IgD-negative memory B cell (primary cell): ENCODE results near the gene ESR1. TPM values are rescaled to one million over a fixed set of nuclear protein-coding genes. Genes with fewer than 3 reads are reported as not detected.
"Not testable (repeated sequence)": the region's sequence is repeated elsewhere in the genome, so short reads cannot be mapped to it uniquely, and the experiment has no call there.

ENCODE experiments used
- H3K27ac Mint-ChIP-seq, 3 donors: one replicate each; pipeline ENCODE4 v1.8.0; 2020 to 2022; ENCODE audit warnings: mild to moderate bottlenecking in 3 of 3, mixed read lengths in 3 of 3, moderate library complexity in 1 of 3
- H3K27me3 Mint-ChIP-seq: one replicate; pipeline ENCODE4 v1.8.0; 2021; ENCODE audit warnings: mixed read lengths
- H3K36me3 Mint-ChIP-seq: one replicate; pipeline ENCODE4 v1.8.0; 2020; ENCODE audit warnings: mild to moderate bottlenecking, mixed read lengths
- H3K4me1 Mint-ChIP-seq, 3 donors: one replicate each; pipeline ENCODE4 v1.8.0; 2020 to 2022; ENCODE audit warnings: mixed read lengths in 3 of 3, mild to moderate bottlenecking in 1 of 3
- H3K4me3 Mint-ChIP-seq, 4 donors: one replicate each; pipeline ENCODE4 v1.8.0; 2020 to 2022; ENCODE audit warnings: mild to moderate bottlenecking in 4 of 4, mixed read lengths in 4 of 4, moderate library complexity in 3 of 4
- H3K9me3 Mint-ChIP-seq, 3 donors: one replicate each; pipeline ENCODE4 v1.8.0; 2020 to 2021; ENCODE audit warnings: mixed read lengths in 3 of 3, mild to moderate bottlenecking in 1 of 3
- polyA plus RNA-seq: library from polyadenylated mRNA; unstranded; fragments of 300-500 nt; fragmentation: Illumina TruSeq; gene quantifications from one replicate; pipeline ENCODE4 v1.2.3, GENCODE V29; 2021

The ESR1 gene
- polyA plus RNA-seq, 1 donor from 2014 or later = 1.5 TPM

DNA sequence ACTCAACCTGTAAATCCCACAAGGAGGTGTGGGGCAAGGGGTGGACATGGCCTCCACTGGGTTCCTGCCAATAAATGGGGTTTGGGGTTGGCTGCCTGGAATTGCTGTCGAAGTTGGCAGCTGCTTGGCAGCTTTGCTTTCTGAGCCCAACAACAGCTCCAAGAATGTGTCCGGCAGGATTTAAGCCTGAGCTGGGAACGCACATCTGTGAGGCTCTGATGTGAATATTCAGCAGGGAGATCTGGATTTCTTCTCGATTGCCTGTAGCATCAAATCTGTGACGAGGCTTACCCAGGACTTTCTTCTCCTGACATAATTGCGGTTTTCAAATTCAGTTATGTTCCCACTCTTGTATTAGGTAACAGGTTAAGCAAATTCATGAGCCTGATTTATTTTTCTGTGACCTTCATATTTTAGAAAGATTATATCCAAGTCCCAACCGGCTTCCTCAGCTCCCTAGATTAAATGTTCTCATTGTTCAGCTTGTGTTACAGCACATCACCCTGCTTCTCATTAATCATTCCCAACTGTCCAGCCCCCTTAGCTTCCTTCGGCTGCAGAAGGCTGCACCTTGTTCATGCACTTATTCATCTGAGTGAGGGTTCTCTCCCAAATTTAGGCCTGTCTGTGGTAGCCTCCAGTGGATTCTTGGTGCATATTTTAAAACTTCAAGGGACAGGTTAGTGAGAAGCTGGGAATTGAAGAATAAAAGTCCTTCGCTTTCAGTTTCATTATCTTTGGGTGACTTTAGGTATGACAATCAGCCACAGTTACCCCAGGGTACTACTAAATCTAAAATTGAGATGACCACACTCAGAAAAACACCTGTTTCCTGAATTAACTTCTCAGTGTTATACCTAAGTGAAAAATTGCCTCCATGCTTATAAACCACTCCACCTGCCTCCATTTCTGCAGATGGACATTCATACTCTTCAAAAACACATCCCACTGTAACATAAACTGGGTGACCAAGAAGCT, 310.0 kb downstream of the ESR1 start:
- no peaks in the 10 kb centered on the region for H3K27me3 Mint-ChIP-seq
- no peak overlapping the region for H3K4me3 Mint-ChIP-seq
- peaks cover 7 to 9% (median 9%) of the 10 kb centered on the region in 3 donors for H3K4me1 Mint-ChIP-seq
- peaks cover 22% of the 10 kb centered on the region for H3K36me3 Mint-ChIP-seq
- H3K9me3 Mint-ChIP-seq = peaks cover 0 to 5% (median 2%) of the 10 kb centered on the region in 3 donors
- H3K27ac Mint-ChIP-seq = no peak overlapping the region

DNA sequence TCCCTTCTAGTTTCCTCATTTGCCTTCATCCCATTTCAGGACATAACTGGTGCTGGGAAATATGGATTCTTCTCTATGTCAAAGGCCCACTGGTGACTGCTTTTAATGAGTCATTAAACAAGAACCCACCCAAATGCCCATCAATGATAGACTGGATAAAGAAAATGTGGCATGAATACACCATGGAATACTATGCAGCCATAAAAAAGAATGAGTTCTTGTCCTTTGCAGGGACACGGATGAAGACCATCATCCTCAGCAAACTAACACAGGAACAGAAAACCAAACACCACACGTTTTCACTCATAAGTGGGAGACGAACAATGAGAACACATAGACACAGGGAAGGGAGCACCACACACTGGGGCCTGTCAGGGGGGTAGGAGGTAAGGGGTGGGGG, 310.7 kb downstream of the ESR1 start:
- peaks cover 0 to 5% (median 2%) of the 10 kb centered on the region in 3 donors for H3K9me3 Mint-ChIP-seq

DNA sequence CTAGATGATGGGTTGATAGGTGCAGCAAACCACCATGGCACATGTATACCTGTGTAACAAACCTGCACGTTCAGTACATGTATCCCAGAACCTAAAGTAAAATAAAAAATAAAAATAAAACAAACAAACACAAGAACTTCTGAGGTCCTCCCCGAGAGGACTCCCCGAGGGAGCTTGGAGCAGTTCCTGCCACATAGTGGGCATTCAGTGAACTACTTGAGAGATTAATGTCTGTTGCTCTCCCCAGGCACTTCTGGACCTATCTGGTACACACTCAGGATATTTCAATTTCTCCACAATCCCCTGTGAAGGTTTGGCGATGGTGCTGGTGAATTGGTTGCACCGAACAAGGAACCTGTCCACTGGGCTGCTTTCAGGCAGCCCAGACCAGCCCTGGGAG, 311.2 kb downstream of the ESR1 start:
- peak overlapping the region in 1 of 3 donors; percentile 31 for H3K27ac Mint-ChIP-seq

More for the DNA sequence above, 310.7 kb downstream of the ESR1 start:
- no peaks in the 10 kb centered on the region for H3K27me3 Mint-ChIP-seq
- no peak overlapping the region for H3K27ac Mint-ChIP-seq
- peaks cover 20% of the 10 kb centered on the region for H3K36me3 Mint-ChIP-seq
- H3K4me1 Mint-ChIP-seq = peaks cover 7 to 9% (median 9%) of the 10 kb centered on the region in 3 donors
- H3K4me3 Mint-ChIP-seq = no peak overlapping the region

DNA sequence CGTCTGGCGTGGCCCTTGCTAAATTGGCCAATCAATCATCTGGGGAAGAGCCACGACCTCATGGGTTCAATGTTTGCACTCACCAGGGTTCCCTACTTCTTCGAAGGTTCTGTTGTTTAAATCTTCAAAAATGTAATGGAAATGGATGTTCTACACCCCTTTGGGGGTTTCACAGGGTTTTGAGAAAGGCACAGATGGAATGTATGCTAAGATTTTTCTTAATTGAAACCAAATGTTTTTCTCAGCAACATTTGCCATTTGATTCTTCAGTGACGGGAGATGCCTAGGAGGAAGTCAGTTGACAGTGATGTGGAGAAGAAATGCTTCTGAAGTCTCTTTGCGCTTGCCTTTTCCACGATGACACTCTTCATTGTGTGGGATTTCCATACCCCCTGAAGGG, 312.3 kb downstream of the ESR1 start:
- Mint-ChIP-seq H3K4me3 (no peak overlapping the region), H3K36me3 (peaks cover 19% of the 10 kb centered on the region), H3K4me1 (peaks cover 7 to 10% (median 9%) of the 10 kb centered on the region in 3 donors), H3K27ac (no peak overlapping the region), H3K27me3 (no peaks in the 10 kb centered on the region), H3K9me3 (peaks cover 0 to 5% (median 2%) of the 10 kb centered on the region in 3 donors)

More for the DNA sequence above, 311.2 kb downstream of the ESR1 start:
- H3K36me3 Mint-ChIP-seq = peaks cover 19% of the 10 kb centered on the region
- peak overlapping the region in 1 of 4 donors; percentile 55 for H3K4me3 Mint-ChIP-seq
- H3K4me1 Mint-ChIP-seq = peaks cover 7 to 9% (median 9%) of the 10 kb centered on the region in 3 donors
- H3K9me3 Mint-ChIP-seq = peaks cover 0 to 5% (median 2%) of the 10 kb centered on the region in 3 donors
- H3K27me3 Mint-ChIP-seq = no peaks in the 10 kb centered on the region

DNA sequence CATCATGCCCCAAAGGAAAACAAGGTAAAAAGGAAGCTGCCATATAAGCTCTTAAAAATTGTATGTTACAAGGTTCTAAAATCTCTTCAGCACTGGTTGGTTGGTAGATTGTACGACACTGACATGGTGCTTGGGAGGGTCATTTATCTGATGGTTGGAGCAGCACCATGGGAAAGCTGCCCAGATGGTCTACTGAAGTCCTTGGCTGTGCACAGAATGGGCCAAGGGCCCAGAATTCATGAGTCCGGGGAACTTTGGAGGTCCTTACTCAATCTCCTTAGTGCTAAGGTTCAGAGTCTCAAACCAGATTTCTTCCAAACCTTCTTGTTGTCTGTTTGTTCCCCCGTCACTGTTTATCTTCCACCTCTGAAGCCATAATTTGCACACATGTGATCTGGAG, 314.4 kb downstream of the ESR1 start:
- Mint-ChIP-seq H3K4me3 (no peak overlapping the region), H3K4me1 (peaks cover 7 to 10% (median 9%) of the 10 kb centered on the region in 3 donors), H3K36me3 (peaks cover 19% of the 10 kb centered on the region), H3K27ac (no peak overlapping the region), H3K9me3 (peaks cover 0 to 5% (median 2%) of the 10 kb centered on the region in 3 donors), H3K27me3 (no peaks in the 10 kb centered on the region)

DNA sequence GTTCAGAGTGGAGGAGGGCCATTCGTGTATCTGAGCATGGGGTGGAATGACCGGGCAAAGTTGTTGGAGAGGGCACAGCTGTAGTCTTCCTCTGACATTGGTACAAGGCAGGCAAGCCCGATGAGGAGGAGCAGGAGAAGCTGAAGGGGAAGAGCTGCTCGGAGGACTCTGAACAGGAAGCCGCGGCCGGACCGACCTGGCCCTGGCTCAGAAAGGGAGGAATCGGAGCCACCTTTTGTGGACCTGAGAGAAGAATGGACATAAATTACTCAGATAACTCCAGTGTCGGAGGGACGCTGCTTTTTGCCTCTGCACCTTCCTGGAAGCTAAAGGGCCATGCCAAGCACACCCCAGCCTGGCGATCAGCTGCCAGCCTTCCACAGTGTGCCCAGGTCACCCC, 315.0 kb downstream of the ESR1 start:
- Mint-ChIP-seq H3K27ac (no peak overlapping the region), H3K36me3 (peaks cover 19% of the 10 kb centered on the region), H3K9me3 (peaks cover 0 to 5% (median 2%) of the 10 kb centered on the region in 3 donors), H3K27me3 (no peaks in the 10 kb centered on the region), H3K4me3 (no peak overlapping the region), H3K4me1 (peaks cover 6 to 9% (median 8%) of the 10 kb centered on the region in 3 donors)

DNA sequence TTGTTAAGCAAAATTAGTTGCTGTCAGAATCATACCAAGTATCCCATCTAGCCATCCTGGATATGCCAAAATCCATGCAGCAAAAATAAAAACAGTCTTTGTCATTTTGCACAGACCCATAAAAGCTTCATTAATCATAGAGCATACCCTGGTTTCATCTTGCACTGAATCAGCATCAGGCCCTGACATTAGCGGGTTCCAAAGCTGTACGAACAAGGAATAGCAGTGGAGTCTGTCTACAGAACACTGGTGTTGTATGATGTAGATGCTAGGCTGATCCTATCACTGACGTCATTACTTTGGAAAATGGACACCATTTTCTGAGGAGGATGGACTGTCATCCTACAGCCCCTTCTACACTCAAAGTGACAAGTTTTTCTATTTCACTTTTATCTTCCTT, 315.6 kb downstream of the ESR1 start:
- no peak overlapping the region for H3K27ac Mint-ChIP-seq
- H3K9me3 Mint-ChIP-seq = peaks cover 0 to 4% (median 2%) of the 10 kb centered on the region in 3 donors
- H3K4me3 Mint-ChIP-seq = no peak overlapping the region
- peaks cover 19% of the 10 kb centered on the region for H3K36me3 Mint-ChIP-seq
- H3K27me3 Mint-ChIP-seq = no peaks in the 10 kb centered on the region
- H3K4me1 Mint-ChIP-seq = peaks cover under 1 to 4% (median 2%) of the 10 kb centered on the region in 3 donors

DNA sequence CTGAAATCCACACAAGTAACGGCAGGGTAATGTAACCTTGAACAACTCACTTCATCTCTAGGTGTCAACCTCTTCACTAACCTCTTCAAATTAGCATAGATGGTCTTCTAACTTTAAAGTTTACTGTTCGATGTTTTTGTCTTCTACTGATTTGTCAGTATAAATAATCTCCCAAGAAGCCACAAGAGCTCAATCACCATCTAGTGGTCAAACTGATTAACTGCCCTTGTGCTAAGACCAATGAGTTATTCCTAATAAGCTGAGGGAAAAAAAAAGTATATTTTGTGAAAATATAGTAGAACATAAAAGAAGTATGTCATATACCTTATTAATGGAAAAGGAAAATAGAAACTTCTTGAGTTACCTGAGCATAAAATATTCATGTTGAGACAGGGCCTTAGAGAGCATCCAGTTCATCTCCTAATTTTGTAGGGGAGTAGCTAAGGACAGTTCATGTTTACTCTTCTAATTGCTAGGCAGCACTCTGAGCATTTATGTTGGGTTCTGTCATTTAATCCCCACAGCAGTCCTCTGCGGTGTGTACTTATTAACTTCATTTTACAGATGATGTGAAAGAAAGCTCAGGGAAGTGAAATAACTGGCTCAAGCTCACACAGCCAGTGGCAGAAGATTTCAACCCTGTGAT, 317.1 kb downstream of the ESR1 start:
- Mint-ChIP-seq H3K27me3 (no peaks in the 10 kb centered on the region), H3K4me3 (no peak overlapping the region), H3K36me3 (peaks cover 15% of the 10 kb centered on the region), H3K27ac (peak overlapping the region in 1 of 3 donors; percentile 17), H3K9me3 (no peaks in the 10 kb centered on the region), H3K4me1 (peaks cover 0 to 2% (median 0%) of the 10 kb centered on the region in 3 donors)

DNA sequence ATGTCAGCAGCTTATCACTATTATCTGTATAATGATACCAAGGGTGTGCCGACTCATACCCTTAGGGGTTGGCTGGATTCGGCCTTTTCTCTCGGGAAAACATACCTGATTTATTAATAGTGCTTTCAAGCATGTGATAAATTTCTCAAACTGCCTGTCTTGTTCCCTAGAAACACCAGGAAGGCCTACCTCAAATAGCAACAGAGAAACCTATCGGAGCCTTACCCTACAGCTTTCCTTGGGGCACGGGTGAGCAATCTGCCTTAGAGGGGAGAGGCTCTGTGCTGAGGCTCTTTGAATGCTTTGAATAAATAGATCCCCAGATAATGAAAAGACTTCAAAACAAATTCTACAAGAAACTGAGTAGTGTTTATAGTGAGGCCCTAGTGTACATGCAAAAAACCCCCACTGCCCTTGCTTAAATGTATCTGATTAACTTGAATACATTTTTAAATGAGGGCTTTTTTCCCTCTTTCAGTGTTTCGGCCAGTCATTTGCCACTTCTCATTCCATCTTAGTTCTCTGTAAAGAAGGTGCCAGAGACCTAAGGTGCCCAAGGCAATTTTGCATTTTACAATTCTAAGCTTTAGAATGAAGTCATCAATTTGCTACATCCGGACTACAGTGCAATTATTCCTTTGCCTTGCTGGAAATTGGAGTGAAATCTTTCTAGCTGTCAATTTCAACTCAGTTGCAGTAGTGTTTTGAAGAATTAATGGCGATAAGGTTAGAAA, 320.1 kb downstream of the ESR1 start:
- Mint-ChIP-seq H3K27ac (no peak overlapping the region), H3K4me3 (no peak overlapping the region), H3K36me3 (peaks cover 7% of the 10 kb centered on the region), H3K4me1 (peaks cover 0 to 2% (median 0%) of the 10 kb centered on the region in 3 donors), H3K9me3 (no peaks in the 10 kb centered on the region), H3K27me3 (no peaks in the 10 kb centered on the region)

DNA sequence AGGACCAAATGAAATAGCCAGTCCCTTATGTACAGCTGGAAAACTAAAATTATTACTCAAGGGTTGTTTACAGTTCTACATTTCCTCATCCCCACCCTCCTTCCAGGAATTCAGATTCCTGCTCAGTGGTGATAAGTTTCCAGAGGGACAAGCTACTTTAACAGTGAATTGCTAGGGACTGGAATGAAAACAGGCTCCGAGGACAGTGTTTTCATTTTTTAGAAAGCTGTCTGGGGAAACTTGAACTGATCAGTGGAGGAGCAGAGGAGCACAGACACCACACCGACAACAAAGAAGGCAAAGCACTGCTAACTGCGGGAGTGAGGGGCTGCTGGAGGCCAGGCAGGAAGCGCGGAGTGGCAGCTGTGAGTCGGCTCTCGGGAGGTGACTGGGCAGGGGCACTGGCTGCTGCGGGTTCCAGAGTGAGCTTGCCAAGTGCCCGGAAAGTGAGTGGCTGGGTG, 322.2 kb downstream of the ESR1 start:
- no peaks in the 10 kb centered on the region for H3K27me3 Mint-ChIP-seq
- H3K4me3 Mint-ChIP-seq = no peak overlapping the region
- H3K9me3 Mint-ChIP-seq = no peaks in the 10 kb centered on the region
- H3K36me3 Mint-ChIP-seq = peaks cover 8% of the 10 kb centered on the region
- H3K27ac Mint-ChIP-seq = peak overlapping the region in 1 of 3 donors; percentile 53
- no peaks in the 10 kb centered on the region for H3K4me1 Mint-ChIP-seq

DNA sequence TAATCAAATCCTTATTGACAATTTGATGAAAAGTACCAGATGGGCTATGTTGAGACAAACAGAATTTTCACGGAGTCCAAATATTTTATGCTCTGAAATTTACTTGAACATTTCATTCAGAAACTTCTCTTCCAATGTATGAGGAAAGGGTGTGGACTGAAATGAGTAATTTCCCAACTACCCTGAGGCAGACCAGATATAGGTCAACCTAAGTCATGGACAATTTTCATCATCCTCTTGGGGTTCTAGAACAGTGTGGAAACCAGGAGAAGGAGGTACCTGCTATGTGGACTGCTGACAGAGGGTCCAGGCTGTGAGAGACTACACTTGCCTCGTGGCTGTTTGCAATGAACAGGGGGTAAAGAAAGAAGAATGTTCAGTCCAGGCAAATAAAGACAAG, 323.0 kb downstream of the ESR1 start:
- H3K36me3 Mint-ChIP-seq = peaks cover 9% of the 10 kb centered on the region
- no peak overlapping the region for H3K27ac Mint-ChIP-seq
- H3K4me1 Mint-ChIP-seq = no peaks in the 10 kb centered on the region
- no peaks in the 10 kb centered on the region for H3K9me3 Mint-ChIP-seq
- no peaks in the 10 kb centered on the region for H3K27me3 Mint-ChIP-seq
- H3K4me3 Mint-ChIP-seq = no peak overlapping the region

DNA sequence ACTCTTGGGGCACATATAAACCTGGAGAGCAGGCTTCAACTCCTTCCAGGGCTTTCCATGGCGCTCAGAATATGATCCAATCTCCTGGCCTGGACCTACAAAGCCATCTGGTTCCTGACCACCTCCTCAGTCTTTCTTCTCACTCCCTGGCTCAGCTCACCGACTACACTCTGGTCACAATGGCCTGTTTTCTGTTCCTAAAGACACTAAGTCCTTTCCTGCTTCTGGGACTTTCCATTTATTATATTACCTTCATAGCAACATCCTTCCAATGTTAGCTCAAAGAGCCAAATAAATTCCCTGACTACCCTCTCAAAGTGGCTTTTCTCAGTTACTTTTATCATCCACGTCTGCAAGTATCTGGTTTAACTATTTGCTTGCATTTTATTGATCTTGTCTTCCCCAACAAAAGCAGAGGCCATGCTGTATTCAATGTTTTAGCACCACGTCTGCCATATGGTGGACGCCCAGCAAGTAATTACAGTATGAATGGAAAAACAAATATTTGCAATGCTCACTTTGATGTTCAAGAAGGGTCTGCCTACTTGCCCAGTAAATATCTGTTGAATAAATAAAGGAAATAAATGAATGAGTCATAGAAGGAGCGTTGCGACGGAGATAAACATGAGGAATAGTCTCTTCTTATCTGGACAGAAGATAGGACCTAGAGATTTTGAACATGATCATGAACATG, 328.4 kb downstream of the ESR1 start:
- no peaks in the 10 kb centered on the region for H3K9me3 Mint-ChIP-seq

DNA sequence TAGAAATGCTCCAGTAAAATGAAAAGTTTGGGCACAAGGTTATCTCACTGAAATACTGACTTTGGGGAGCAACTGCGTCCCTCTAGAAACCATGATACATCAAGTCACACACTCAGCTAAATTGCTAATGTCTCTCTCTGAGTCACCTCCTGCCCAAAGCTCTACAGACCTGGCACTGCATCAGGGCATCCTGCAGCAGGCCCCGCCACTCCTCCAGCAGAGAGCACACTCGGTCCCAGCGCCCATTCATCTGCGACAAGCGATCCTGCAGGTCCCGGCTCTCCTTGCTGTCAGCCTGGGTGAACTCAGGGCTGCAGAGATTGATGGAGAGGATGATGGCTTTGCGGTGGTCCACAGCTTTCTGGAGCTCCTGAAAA, 329.0 kb downstream of the ESR1 start:
- Mint-ChIP-seq H3K27ac (no peak overlapping the region), H3K4me1 (no peaks in the 10 kb centered on the region), H3K9me3 (no peaks in the 10 kb centered on the region), H3K36me3 (peaks cover 10% of the 10 kb centered on the region), H3K4me3 (no peak overlapping the region), H3K27me3 (no peaks in the 10 kb centered on the region)

More for the DNA sequence above, 328.4 kb downstream of the ESR1 start:
- H3K4me3 Mint-ChIP-seq = no peak overlapping the region
- peak overlapping the region in 1 of 3 donors; percentile 36 for H3K27ac Mint-ChIP-seq
- no peaks in the 10 kb centered on the region for H3K4me1 Mint-ChIP-seq
- H3K27me3 Mint-ChIP-seq = no peaks in the 10 kb centered on the region
- peaks cover 10% of the 10 kb centered on the region for H3K36me3 Mint-ChIP-seq

DNA sequence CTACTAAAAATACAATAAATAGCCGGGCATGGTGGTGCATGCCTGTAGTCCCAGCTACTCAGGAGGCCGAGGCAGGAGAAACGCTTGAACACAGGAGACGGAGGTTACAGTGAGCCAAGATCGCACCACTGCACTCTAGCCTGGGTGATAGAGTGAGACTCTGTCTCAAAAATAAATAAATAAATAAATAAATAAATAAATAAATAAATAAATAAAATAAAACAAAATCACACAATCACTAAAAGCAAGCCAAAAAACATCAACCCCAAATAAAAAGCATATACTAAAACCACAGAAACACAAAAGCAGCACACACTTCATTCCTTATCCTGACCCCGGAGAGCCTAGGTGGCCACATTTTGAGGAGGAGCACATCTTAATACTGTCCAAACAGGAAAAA, 330.9 kb downstream of the ESR1 start:
- H3K27me3 Mint-ChIP-seq, H3K4me3 Mint-ChIP-seq, H3K9me3 Mint-ChIP-seq, H3K36me3 Mint-ChIP-seq, H3K4me1 Mint-ChIP-seq: not testable (repeated sequence)
- peak overlapping the region in 1 of 3 donors; percentile 65 for H3K27ac Mint-ChIP-seq
